Gastrocnemius medialis (tissue), 4 donors: Measurements from ENCODE around the gene MSH3.

Source experiments
- POLR2A ChIP-seq, 2 donors: fragments of 450-650 bp; IDR thresholded peaks; one replicate each; pipeline ENCODE4 v1.6.1; 2017; ENCODE audit warnings: antibody characterized with exemption in 2 of 2, mild to moderate bottlenecking in 2 of 2, moderate library complexity in 2 of 2
- TF ChIP-seq, protein P1 (sequence below), 5 experiments: fragments of 450-650 bp in 3 of 5; fragments of 200-600 bp in 2 of 5; sonication (generic) in 2 of 5; IDR thresholded peaks in 4 of 5; conservative IDR thresholded peaks in 1 of 5; 1 replicate in 4 of 5; 2 replicates in 1 of 5; pipeline ENCODE4 v1.5.1; 2016 to 2019; ENCODE audit warnings: antibody characterized with exemption in 5 of 5, mild to moderate bottlenecking in 3 of 5, moderate library complexity in 3 of 5

DNA sequence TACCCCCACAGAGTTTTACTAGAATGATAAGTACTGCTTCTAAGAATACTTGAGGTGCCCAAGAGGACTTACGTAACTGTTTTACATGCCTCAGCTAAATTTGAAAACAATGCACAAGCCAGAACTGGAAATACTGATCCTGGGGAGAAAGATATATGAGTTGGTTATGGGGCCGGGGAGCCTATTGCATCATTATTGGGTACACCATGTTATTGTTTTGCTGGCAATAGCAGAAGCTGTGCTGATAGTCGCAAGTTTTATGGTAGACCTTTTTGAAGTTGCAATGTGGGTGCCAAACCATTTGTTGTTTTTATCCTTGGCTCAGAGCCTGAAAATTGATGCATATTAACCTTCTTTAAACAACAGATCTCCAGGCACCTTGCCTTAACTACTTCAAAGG is 108.8 kb downstream of the MSH3 start:
- TF ChIP-seq, protein P1, sequence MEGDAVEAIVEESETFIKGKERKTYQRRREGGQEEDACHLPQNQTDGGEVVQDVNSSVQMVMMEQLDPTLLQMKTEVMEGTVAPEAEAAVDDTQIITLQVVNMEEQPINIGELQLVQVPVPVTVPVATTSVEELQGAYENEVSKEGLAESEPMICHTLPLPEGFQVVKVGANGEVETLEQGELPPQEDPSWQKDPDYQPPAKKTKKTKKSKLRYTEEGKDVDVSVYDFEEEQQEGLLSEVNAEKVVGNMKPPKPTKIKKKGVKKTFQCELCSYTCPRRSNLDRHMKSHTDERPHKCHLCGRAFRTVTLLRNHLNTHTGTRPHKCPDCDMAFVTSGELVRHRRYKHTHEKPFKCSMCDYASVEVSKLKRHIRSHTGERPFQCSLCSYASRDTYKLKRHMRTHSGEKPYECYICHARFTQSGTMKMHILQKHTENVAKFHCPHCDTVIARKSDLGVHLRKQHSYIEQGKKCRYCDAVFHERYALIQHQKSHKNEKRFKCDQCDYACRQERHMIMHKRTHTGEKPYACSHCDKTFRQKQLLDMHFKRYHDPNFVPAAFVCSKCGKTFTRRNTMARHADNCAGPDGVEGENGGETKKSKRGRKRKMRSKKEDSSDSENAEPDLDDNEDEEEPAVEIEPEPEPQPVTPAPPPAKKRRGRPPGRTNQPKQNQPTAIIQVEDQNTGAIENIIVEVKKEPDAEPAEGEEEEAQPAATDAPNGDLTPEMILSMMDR (IDR thresholded peaks at IDR 0.05 in 4 of 5, conservative IDR thresholded peaks at IDR 0.05 in 1 of 5) = no peak
- no peak for TF ChIP-seq POLR2A (IDR thresholded peaks at IDR 0.05)
